Tibial nerve (tissue), 4 donors: ENCODE measurements around the gene MRPS26. TPM values are rescaled to one million over a fixed set of nuclear protein-coding genes. Genes with fewer than 3 reads are reported as not detected.
"Not testable (repeated sequence)": the region's sequence is repeated elsewhere in the genome, so short reads cannot be mapped to it uniquely, and the experiment has no call there.

ENCODE experiments used
- DNase-seq, 2 donors: peaks; one replicate each; pipeline ENCODE4 v3.0.0-alpha.2; 2019; ENCODE audit warnings: low spot score in 2 of 2
- H3K27ac ChIP-seq, 4 donors: fragments of 200-600 bp; sonication (generic) in 3 of 4; one replicate each; pipeline ENCODE4 v1.5.1; 2017 to 2019; ENCODE audit warnings: mild to moderate bottlenecking in 1 of 4
- H3K27me3 ChIP-seq, 2 donors: fragments of 200-600 bp; sonication (generic) in 1 of 2; one replicate each; pipeline versions ENCODE4 v1.5.1 to v1.6.0; 2017 to 2019
- H3K36me3 ChIP-seq, 3 donors: fragments of 200-600 bp; sonication (generic); one replicate each; pipeline ENCODE4 v1.5.1; 2018 to 2019
- H3K4me1 ChIP-seq, 4 donors: fragments of 200-600 bp; sonication (generic) in 3 of 4; one replicate each; pipeline ENCODE4 v1.5.1; 2017 to 2019
- H3K4me3 ChIP-seq, 4 donors: fragments of 200-600 bp; sonication (generic) in 3 of 4; one replicate each; pipeline ENCODE4 v1.5.1; 2017 to 2019; ENCODE audit warnings: mild to moderate bottlenecking in 1 of 4, moderate library complexity in 1 of 4
- H3K9me3 ChIP-seq, 4 donors: fragments of 200-600 bp; sonication (generic) in 3 of 4; one replicate each; pipeline ENCODE4 v1.5.1; 2017 to 2019
- EP300 ChIP-seq, 2 donors: sonication (generic); formaldehyde crosslinking; IDR thresholded peaks; one replicate each; pipeline ENCODE4 v1.6.1; 2017; ENCODE audit warnings: antibody characterized with exemption in 2 of 2, mild to moderate bottlenecking in 1 of 2
- POLR2A ChIP-seq, 2 donors: fragments of 450-650 bp; IDR thresholded peaks; one replicate each; pipeline ENCODE4 v1.6.1; 2017; ENCODE audit warnings: antibody characterized with exemption in 2 of 2, mild to moderate bottlenecking in 2 of 2, moderate library complexity in 2 of 2
- WGBS, 2 donors: methylation state at CpG; one replicate each; pipeline ENCODE4 v1.1.5; 2018; 5-methylcytosine and 5-hydroxymethylcytosine counted together
- total RNA-seq, 4 donors: library from RNA; depleted of rRNA; stranded (reverse); fragments of >200 nt; gene quantifications; one replicate each; pipeline ENCODE4 v1.1.0, GENCODE V29; 2016
- TF ChIP-seq, protein P1 (sequence below), 5 experiments: fragments of 200-600 bp in 3 of 5; fragments of 450-650 bp in 2 of 5; sonication (generic) in 3 of 5; IDR thresholded peaks; one replicate each; pipeline ENCODE4 v1.5.1; 2016 to 2019; ENCODE audit warnings: antibody characterized with exemption in 5 of 5, mild to moderate bottlenecking in 3 of 5, moderate library complexity in 2 of 5

Gene MRPS26
- total RNA-seq, 4 donors from 2014 or later: 43.2 to 87.9 (median 59.5) TPM

DNA sequence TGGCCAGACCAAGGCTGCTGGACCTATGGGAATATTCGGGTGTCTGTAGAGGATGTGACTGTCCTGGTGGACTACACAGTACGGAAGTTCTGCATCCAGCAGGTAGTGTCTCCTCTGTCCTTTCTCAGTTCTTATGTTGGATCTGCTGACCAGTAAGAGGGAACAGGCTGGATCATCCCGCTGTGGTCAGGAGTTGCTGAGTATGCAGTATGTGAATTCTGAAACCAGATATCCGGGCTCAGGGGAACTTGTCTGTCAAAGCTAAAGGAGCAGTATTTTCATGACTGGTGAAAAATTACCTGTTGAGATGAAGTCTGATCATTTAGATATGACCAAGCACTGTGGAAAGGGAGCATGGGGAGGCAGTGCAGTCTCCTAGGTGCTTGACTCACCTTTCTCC is 24.5 kb upstream of the MRPS26 start:
- H3K4me1 ChIP-seq: no peaks in the 10 kb centered on the region
- H3K27me3 ChIP-seq: no peaks in the 10 kb centered on the region
- no peak overlapping the region for H3K4me3 ChIP-seq
- no peaks in the 10 kb centered on the region for H3K9me3 ChIP-seq
- TF ChIP-seq EP300 (IDR thresholded peaks at IDR 0.05) (no peak), POLR2A (IDR thresholded peaks at IDR 0.05) (no peak)
- TF ChIP-seq, protein P1, sequence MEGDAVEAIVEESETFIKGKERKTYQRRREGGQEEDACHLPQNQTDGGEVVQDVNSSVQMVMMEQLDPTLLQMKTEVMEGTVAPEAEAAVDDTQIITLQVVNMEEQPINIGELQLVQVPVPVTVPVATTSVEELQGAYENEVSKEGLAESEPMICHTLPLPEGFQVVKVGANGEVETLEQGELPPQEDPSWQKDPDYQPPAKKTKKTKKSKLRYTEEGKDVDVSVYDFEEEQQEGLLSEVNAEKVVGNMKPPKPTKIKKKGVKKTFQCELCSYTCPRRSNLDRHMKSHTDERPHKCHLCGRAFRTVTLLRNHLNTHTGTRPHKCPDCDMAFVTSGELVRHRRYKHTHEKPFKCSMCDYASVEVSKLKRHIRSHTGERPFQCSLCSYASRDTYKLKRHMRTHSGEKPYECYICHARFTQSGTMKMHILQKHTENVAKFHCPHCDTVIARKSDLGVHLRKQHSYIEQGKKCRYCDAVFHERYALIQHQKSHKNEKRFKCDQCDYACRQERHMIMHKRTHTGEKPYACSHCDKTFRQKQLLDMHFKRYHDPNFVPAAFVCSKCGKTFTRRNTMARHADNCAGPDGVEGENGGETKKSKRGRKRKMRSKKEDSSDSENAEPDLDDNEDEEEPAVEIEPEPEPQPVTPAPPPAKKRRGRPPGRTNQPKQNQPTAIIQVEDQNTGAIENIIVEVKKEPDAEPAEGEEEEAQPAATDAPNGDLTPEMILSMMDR (IDR thresholded peaks at IDR 0.05): no peak
- H3K27ac ChIP-seq: no peak overlapping the region
- DNase-seq: no peak
- peaks cover 0 to 87% (median 9%) of the 10 kb centered on the region in 3 donors for H3K36me3 ChIP-seq
- WGBS, 2 donors: 85 to 92% methylated on average over 4 of the region's 4 CpGs

GRCh38 chr20:3021777-3022176 is 24.1 kb upstream of the MRPS26 start:
- no peak for DNase-seq
- Histone ChIP-seq H3K4me1 (no peaks in the 10 kb centered on the region), H3K9me3 (no peaks in the 10 kb centered on the region), H3K36me3 (peaks cover 0 to 87% (median 9%) of the 10 kb centered on the region in 3 donors), H3K4me3 (no peak overlapping the region), H3K27me3 (no peaks in the 10 kb centered on the region), H3K27ac (no peak overlapping the region)
- TF ChIP-seq, protein P1 (IDR thresholded peaks at IDR 0.05): no peak
- TF ChIP-seq POLR2A (IDR thresholded peaks at IDR 0.05): no peak
- no peak for TF ChIP-seq EP300 (IDR thresholded peaks at IDR 0.05)
- 94 to 95% methylated on average over 5 of the region's 5 CpGs for WGBS, 2 donors

GRCh38 chr20:3022559-3023490 is 23.0 kb upstream of the MRPS26 start:
- not testable (repeated sequence) for H3K4me1 ChIP-seq, H3K27ac ChIP-seq, DNase-seq, H3K9me3 ChIP-seq, H3K27me3 ChIP-seq, H3K4me3 ChIP-seq
- 87 to 89% methylated on average over 20 of the region's 20 CpGs for WGBS, 2 donors
- H3K36me3 ChIP-seq: peaks cover 0 to 88% (median 9%) of the 10 kb centered on the region in 3 donors

GRCh38 chr20:3027987-3028386 is 17.9 kb upstream of the MRPS26 start:
- no peaks in the 10 kb centered on the region for H3K4me1 ChIP-seq
- DNase-seq: no peak
- H3K4me3 ChIP-seq: no peak overlapping the region
- no peaks in the 10 kb centered on the region for H3K9me3 ChIP-seq
- TF ChIP-seq, protein P1 (IDR thresholded peaks at IDR 0.05): no peak
- TF ChIP-seq POLR2A (IDR thresholded peaks at IDR 0.05) (no peak), EP300 (IDR thresholded peaks at IDR 0.05) (no peak)
- 88 to 91% methylated on average over 2 of the region's 2 CpGs for WGBS, 2 donors
- no peaks in the 10 kb centered on the region for H3K27me3 ChIP-seq
- no peak overlapping the region for H3K27ac ChIP-seq
- H3K36me3 ChIP-seq: peaks cover 0 to 94% (median 4%) of the 10 kb centered on the region in 3 donors

- Histone ChIP-seq H3K27me3 (no peaks in the 10 kb centered on the region), H3K36me3 (peaks cover 0 to 85% (median 0%) of the 10 kb centered on the region in 3 donors), H3K27ac (no peak overlapping the region), H3K4me3 (no peak overlapping the region), H3K9me3 (no peaks in the 10 kb centered on the region), H3K4me1 (no peaks in the 10 kb centered on the region)
- WGBS, 2 donors: 92 to 100% methylated on average over 3 of the region's 3 CpGs
- DNase-seq: no peak
- TF ChIP-seq, protein P1 (IDR thresholded peaks at IDR 0.05): no peak
- TF ChIP-seq EP300 (IDR thresholded peaks at IDR 0.05) (no peak), POLR2A (IDR thresholded peaks at IDR 0.05) (no peak)
Measured at GRCh38 chr20:3031524-3032147, 14.2 kb upstream of the MRPS26 start.
